HuH-7 (cell line): ENCODE data around the gene GTF2A1L.
"Not testable (repeated sequence)": the region's sequence is repeated elsewhere in the genome, so short reads cannot be mapped to it uniquely, and the experiment has no call there.

Experiments
- DNase-seq: peaks from one replicate; pipeline ENCODE4 v3.0.0; 2011; ENCODE audit warnings: low spot score

Gene GTF2A1L

DNA sequence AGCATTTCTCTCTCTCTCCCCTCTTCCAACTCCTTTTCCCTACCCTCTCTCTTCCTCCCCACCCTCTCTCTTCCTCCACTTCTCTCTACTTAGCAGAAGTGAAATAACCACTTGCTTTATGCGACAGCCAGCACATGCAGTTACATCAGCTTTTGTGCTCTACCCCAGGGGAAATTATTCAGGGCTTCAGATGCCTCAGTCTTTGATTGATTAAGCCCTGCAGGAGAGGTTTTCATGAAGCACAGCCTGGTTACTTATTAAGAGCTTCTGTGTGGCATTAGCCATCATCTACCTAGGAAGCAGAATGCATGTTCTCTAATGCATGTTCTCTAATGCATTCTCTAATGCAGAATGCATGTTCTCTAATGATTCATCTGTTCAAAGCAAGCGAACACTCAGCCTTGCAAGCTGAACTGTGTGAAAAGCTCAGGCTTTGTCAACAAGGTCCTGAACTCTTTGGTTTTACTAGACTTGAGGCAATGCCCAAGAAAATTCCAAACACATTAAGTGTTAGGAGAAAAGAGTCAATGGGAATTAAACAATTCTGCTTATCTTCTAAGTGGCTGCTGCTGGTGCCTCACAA lies 81.8 kb downstream of the GTF2A1L start:
- DNase-seq, result no peak

DNA sequence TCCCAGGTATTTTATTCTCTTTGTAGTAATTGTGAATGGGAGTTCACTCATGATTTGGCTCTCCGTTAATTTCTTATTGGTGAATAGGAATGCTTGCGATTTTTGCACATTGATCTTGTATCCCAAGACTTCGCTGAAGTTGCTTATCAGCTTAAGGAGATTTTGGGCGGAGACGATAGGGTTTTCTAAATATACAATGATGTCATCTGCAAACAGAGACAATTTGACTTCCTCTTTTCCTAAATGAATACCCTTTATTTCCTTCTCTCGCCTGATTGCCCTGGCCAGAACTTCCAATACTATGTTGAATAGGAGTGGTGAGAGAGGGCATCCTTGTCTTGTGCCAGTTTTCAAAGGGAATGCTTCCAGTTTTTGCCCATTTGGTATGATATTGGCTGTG lies 86.0 kb downstream of the GTF2A1L start:
- DNase-seq, result not testable (repeated sequence)

DNA sequence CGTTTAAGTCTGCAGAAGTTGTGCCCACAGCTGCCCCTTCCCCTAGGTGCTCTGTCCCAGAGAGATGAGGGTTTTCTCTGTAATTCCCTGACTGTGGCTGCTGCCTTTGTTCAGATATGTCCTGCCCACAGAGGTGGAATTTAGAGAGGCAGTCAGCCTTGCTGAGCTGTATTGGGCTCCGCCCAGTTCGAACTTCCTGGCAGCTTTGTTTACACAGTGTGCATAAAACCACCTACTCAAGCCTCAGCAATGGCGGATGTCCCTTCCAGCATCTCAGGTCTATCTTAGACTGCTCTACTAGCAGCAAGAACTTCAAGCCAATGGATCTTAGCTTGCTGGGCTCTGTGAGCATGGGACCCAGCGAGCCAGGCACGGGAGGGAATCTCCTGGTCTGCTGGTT lies 89.8 kb downstream of the GTF2A1L start:
- no peak for DNase-seq

GRCh38 chr2:48709096-48710034 lies 91.7 kb downstream of the GTF2A1L start:
- no peak for DNase-seq

DNA sequence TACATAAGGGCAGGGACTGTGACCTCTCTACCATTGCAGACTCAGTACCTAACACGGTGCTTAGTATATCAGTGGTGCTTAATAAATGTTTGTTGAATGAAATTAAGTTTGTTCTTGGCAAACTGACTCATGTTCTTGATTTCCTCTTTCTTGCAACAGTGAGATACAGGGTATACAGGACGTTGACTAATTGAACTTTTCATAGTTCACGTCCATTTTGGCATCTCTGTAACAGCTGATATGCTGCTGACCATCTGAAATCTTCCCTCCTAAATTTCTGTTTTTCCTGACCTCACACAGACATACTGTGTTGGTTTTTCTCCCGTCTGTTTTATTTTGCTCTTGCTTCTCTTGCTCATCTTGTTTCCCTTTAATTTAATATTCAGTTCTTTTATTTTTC lies 93.7 kb downstream of the GTF2A1L start:
- DNase-seq, result no peak

DNA sequence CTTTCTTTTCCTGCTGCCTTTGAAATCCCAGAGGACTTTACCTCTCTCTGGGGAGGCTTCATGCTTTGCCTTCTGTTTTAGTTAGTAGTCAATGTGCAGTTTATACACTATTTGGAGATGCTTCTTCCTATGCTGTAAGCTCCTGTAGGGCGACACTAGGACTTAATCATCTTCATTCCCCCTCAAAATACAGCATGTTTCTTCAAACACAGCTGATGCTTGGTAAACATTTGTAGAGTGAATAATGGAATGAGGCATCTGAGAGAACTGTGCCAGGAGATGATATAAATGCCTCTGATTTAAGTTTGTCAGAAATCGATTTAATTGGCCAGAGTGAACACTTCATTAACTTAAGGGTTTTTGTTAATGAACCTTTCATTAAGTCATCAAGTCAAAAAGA lies 94.5 kb downstream of the GTF2A1L start:
- no peak for DNase-seq

DNA sequence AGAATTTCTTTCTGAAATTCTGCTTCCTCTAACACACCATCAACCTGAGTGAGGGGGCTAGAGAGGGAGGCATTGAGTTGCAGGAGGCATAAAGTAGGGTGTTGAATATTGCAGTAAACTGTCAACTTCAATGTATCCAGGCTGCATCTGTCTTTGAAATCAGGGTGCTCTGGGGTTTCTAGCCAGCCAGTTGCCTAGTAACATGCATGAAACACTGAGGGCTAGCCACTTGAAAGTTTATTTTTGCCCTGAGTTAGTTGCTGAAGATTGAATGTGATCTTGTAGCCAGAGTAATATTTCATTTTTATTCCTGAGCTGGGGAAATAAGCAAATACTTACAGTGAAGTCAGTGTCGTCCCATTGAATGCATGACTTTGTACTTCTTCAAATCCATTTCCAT lies 96.0 kb downstream of the GTF2A1L start:
- no peak for DNase-seq

GRCh38 chr2:48714245-48714644 lies 96.6 kb downstream of the GTF2A1L start:
- no peak for DNase-seq

- no peak for DNase-seq
Observed at GRCh38 chr2:48715042-48715899, 97.6 kb downstream of the GTF2A1L start.

GRCh38 chr2:48715956-48716355 lies 98.3 kb downstream of the GTF2A1L start:
- DNase-seq, result no peak

GRCh38 chr2:48717846-48718245 lies 100.2 kb downstream of the GTF2A1L start:
- no peak for DNase-seq

GRCh38 chr2:48719480-48720177 lies 102.0 kb downstream of the GTF2A1L start:
- DNase-seq, result no peak

DNA sequence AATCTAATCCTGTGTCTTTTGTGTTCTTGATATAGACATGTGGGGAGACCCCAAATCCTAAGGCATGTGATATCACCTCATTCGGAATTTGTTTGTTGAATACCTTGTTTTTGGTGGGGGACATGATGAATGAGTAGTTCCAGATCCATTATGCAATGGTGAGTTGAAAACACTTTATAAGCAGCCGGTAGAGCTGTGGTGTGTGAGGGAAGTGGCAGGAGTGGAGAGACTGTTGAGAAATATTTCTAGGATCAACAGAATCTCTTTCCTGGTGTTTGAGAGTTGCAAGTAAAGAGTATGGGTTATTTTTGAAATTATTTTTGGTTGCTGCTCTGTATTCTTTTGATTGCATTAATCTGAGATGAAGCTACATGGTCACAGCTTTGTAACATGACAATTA lies 103.5 kb downstream of the GTF2A1L start:
- no peak for DNase-seq

DNA sequence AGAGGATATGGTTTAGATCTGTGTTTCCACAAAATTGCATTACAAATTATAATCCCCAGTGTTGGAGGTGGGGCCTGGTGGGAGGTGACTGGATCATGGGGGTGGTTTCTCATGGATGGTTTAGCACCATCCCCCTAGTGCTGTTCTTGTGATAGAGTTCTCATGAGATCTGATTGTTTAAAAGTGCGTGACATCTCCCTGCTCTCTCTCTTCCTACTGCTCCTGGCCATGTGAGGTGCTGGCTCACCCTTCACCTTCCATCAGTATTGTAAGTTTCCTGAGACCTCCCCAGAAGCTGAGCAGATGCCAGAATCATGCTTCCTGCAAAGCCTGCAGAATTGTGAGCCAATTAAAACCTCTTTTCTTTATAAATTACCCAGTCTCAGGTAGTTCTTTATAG lies 104.7 kb downstream of the GTF2A1L start:
- no peak for DNase-seq

GRCh38 chr2:48723129-48723528 lies 105.5 kb downstream of the GTF2A1L start:
- no peak for DNase-seq

GRCh38 chr2:48724278-48724677 lies 106.6 kb downstream of the GTF2A1L start:
- DNase-seq, result no peak

DNA sequence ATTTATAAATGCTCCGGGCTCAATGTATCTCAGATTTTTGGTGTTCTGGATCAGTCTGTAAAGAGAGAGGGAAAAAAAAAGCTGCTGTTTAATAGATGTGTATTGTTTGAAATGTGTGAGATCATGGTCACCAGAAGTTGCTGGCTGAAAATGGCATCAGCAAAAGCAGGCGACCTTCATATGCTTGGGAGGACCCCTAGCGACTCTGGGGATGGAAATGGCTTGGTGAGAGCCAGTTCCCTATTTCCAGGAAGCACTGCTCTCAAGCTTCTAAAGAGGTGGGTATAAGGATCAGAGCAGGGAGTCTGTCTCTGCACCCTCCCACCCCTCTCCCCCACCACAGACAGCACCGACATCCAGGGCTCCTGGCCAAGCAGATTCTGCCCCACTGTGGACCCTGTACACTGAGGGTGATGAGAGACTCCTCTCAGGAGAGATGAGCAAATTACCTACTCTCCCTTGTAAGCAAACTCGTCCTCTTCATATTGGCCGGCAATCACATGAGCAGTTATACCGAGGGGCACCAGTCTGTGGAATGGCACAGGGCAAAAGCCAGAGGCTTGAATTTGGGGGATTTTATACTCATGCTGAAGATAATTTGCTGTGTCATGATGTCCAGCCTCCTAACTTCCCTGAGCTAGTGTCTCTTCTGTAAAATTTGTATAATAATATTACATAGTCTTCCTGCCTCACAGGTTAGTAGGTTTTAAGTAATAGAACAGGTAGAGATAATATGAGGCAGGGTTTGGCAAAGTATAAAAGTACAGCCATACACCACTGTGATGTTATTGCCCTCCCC lies 108.2 kb downstream of the GTF2A1L start:
- DNase-seq, result no peak

GRCh38 chr2:48727560-48727959 lies 109.9 kb downstream of the GTF2A1L start:
- DNase-seq, result no peak

DNA sequence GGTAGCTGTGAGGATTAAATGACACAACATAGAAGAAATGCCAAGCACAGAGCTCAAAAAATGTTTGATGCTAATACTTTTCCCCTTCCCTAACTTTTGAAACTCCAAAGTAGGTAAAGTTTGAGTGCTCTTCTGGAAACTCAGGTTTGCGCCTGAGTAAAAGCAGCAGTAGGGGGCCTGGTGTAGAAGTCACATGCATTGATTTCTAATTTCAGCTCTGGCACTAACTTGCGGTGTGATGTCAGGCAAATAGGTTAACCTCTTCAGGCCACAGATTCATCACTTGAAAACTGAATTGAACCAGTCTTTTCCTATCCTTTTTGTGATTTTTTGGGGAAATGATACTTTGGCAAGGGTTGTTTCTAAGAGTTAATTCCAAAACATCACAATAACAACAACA lies 110.6 kb downstream of the GTF2A1L start:
- DNase-seq, result no peak

DNA sequence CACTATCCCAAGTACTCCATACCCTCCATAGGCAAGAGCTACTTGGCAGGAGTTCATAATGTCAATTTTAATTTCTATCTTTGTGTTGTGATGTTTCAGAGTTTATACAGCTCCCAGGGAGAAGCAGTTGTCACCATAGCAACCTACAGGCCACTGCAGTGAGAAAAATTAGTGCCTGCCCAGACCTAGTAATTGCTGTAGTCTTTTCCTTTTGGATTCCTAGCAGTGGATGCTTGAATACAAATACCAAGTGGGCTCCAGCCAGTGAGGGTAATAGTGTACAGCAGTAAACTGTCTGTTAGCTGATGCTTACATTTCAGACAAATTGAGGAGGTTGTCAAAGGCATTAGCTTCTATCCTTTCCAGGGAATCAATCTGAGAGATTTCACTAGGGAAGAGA lies 111.2 kb downstream of the GTF2A1L start:
- no peak for DNase-seq
